Central memory CD8-positive, alpha-beta T cell (primary cell): ENCODE results near the gene PER2.

ENCODE experiments used
- ATAC-seq: fragments of 150-1000 bp; cut with Tn5 transposase; replicated peaks from 2 replicates; pipeline ENCODE4 v1.10.0; 2022; ENCODE audit warnings: mild to moderate bottlenecking, moderate FRiP score, moderate number of reproducible peaks; ENCODE audit not compliant: poor library complexity, severe bottlenecking; ENCODE audit errors: extremely low read depth
- DNase-seq, 2 donors: peaks; one replicate each; pipeline ENCODE4 v3.0.0; 2021; ENCODE audit warnings: low spot score in 2 of 2
- H3K27ac Mint-ChIP-seq: one replicate; pipeline ENCODE4 v1.8.0; 2022; ENCODE audit warnings: low read depth, mild to moderate bottlenecking, moderate library complexity, mixed read lengths
- H3K27me3 Mint-ChIP-seq: one replicate; pipeline ENCODE4 v1.8.0; 2022; ENCODE audit warnings: mixed read lengths
- H3K36me3 Mint-ChIP-seq: one replicate; pipeline ENCODE4 v1.8.0; 2022; ENCODE audit warnings: mild to moderate bottlenecking, moderate library complexity, mixed read lengths; ENCODE audit not compliant: insufficient read depth
- H3K4me1 Mint-ChIP-seq: one replicate; pipeline ENCODE4 v1.8.0; 2022; ENCODE audit warnings: mixed read lengths
- H3K4me3 Mint-ChIP-seq: one replicate; pipeline ENCODE4 v1.8.0; 2022; ENCODE audit warnings: mild to moderate bottlenecking, moderate library complexity, mixed read lengths
- H3K9me3 Mint-ChIP-seq: one replicate; pipeline ENCODE4 v1.8.0; 2022; ENCODE audit warnings: mixed read lengths

PER2 gene

DNA sequence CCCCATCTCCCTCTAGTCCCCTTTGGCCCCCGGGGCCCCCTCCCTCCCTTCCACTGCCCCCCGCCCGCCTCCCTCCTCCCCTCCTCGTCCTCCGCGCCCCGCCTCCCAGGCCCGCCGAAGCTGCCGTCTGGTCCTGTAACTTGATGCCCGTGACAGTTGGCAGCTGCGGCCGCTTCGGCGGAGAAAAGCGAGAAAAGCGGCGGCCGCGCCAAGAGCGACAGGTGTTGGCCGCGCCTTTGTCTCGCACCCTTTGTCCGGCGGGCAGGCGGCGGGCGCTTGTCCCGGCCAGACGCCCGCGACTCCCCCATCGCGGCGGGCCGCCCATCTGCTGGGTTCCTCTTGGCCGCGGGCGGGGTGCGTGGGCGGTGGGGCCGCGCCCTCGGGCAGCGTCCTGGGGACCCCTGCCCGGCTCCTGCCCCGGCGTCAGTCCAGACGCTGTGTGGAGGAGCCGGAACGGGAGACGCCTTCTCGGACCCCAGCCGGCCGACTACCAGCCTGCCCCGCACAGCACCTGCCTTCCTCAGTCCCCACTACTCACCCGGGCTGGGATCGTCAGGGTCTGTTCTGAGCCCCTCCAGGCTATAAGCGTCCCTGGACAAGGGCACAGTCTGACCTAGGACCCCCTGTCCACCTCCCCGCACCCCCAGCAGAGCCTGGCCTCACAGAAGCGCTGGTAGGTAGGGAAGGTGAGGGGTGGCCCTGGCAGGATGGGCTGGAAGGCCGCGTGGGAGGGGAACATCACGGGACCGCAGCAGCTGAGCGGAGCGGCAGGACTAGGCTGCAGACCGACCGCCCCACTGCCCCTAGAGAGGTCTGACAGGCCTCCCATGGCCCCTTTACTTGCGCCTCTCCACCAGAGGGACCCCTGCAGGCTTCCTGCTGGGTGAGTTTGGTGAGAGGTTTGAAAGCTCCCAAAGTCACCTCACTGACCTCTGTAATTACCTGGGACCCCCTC lies 47.4 kb downstream of the PER2 start:
- peak overlapping the region; percentile 87 for H3K4me3 Mint-ChIP-seq
- DNase-seq, result no peak
- ATAC-seq, result no peak
- peaks cover 8% of the 10 kb centered on the region for H3K27me3 Mint-ChIP-seq
- peaks cover 6% of the 10 kb centered on the region for H3K4me1 Mint-ChIP-seq
- peaks cover 7% of the 10 kb centered on the region for H3K36me3 Mint-ChIP-seq
- no peaks in the 10 kb centered on the region for H3K9me3 Mint-ChIP-seq
- H3K27ac Mint-ChIP-seq, result peak overlapping the region; percentile 93

GRCh38 chr2:238239863-238240756 lies 48.3 kb downstream of the PER2 start, which contains the start of gene HES6:
HES6 (minus strand) TSS chr2:238240038; CDS start chr2:238239905, 133 bp downstream.
- Mint-ChIP-seq H3K27ac (peak within 1 kb of the TSS; percentile 93), H3K27me3 (peaks cover 18% of the 10 kb centered on the region)

DNA sequence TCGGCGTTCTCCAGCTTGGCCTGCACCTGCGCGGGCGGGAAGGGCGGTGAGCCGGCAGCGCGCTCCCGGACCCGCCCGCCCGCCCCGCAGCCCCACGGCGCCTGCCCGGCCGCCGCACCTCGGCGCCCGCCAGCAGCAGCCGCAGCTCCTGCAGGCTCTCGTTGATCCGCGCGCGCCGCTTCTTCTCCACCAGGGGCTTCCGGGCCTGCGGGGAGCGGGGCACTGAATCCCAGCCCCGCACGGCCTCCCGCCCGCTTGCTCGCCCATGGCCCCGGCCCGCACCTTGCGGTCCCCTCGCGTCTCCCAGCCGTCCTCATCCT lies 48.9 kb downstream of the PER2 start:
- H3K9me3 Mint-ChIP-seq, result no peaks in the 10 kb centered on the region
- H3K4me3 Mint-ChIP-seq, result peak overlapping the region; percentile 87
- no peak for DNase-seq
- ATAC-seq, result peak; percentile 21
- peaks cover 6% of the 10 kb centered on the region for H3K4me1 Mint-ChIP-seq
- peaks cover 5% of the 10 kb centered on the region for H3K36me3 Mint-ChIP-seq
- peaks cover 22% of the 10 kb centered on the region for H3K27me3 Mint-ChIP-seq
- H3K27ac Mint-ChIP-seq, result no peak overlapping the region

More at GRCh38 chr2:238239863-238240756, 48.3 kb downstream of the PER2 start, which contains the start of gene HES6:
- DNase-seq (peak; percentile 42 to 53), ATAC-seq (peak; percentile 85)
- Mint-ChIP-seq H3K36me3 (peaks cover 7% of the 10 kb centered on the region), H3K9me3 (no peaks in the 10 kb centered on the region), H3K4me3 (peak within 1 kb of the TSS; percentile 87), H3K4me1 (peaks cover 6% of the 10 kb centered on the region)

DNA sequence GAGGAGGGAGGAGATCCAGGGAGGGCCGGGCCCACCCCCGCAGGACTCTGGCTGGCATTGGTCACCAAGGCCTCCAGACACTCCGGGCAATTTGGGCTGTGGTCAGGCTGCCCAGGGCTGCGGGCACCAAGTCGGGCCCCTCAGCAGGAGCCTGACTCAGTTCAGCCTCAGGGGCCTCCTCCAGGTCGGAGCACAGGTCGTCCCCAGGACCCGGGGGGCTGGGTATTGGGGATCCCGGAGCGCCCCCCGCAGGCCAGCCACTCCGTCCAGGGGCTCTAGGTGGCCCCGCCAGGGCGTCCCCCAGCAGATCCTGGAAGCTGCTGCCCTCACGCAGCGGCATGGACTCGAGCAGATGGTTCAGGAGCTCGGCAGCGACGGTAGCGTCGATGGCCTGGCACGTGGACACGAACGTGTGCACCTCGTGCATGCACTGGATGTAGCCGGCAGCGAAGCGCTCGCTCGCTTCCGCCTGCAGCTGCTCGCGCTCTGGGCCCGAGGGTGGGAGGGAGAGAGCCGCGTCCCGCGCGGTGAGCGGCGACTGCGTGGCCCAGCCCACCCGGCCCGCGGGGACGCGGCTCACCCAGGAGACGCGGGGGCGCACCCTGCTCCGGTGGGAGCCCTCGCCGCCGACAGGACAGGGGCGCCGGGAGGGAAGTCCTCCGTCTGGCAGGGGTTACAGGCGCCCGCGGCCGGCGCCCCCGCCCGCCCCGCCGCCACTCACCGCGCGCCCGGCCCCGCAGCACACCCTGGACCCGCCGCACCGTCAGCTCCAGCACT lies 49.5 kb downstream of the PER2 start:
- peak; percentile 40 for ATAC-seq
- H3K36me3 Mint-ChIP-seq, result peaks cover 4% of the 10 kb centered on the region
- H3K9me3 Mint-ChIP-seq, result no peaks in the 10 kb centered on the region
- peaks cover 22% of the 10 kb centered on the region for H3K27me3 Mint-ChIP-seq
- peak overlapping the region; percentile 38 for H3K4me3 Mint-ChIP-seq
- H3K4me1 Mint-ChIP-seq, result peaks cover 7% of the 10 kb centered on the region
- DNase-seq, result no peak
- H3K27ac Mint-ChIP-seq, result no peak overlapping the region

GRCh38 chr2:238238311-238238765 lies 50.1 kb downstream of the PER2 start:
- Mint-ChIP-seq H3K9me3 (no peaks in the 10 kb centered on the region), H3K27ac (no peak overlapping the region), H3K4me3 (no peak overlapping the region), H3K36me3 (peaks cover 3% of the 10 kb centered on the region), H3K4me1 (peaks cover 13% of the 10 kb centered on the region), H3K27me3 (peaks cover 22% of the 10 kb centered on the region)
- no peak for DNase-seq
- ATAC-seq, result no peak

DNA sequence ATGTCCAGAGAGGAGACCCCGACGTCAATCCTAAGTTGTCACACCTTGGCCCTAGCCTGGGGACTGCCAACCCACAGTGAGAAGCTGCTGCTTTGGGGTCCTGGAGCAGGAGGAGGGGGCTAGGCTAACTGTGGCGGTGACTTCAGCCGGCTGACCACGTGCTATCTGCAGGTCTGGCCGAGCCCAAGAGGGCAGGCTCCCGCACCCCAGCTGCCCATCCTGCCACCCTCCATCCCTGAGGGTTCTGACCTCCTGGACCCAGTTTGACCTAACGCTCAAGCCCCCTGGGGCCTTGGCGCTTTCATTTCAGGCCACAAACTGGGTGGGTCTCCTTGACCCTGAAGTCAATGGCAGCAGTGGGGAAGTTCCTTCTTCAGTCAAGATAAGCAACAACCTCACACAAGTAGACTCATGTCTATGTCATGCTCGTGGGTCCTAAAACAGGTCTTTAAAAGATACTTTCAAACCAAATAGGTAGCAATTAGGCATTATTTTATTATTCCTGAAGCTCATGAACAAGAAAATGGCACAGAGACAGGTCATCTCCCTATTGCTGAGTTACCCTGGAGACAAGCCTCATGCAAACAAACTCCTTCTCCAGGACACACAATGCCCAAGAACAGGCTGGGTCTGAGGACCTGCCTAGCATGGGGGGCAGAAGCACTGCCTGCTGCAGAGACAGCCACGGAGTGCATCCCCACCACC lies 50.8 kb downstream of the PER2 start:
- DNase-seq, result no peak
- Mint-ChIP-seq H3K4me3 (no peak overlapping the region), H3K27me3 (peaks cover 22% of the 10 kb centered on the region), H3K36me3 (peaks cover 3% of the 10 kb centered on the region), H3K9me3 (no peaks in the 10 kb centered on the region), H3K27ac (no peak overlapping the region), H3K4me1 (peaks cover 13% of the 10 kb centered on the region)
- no peak for ATAC-seq

DNA sequence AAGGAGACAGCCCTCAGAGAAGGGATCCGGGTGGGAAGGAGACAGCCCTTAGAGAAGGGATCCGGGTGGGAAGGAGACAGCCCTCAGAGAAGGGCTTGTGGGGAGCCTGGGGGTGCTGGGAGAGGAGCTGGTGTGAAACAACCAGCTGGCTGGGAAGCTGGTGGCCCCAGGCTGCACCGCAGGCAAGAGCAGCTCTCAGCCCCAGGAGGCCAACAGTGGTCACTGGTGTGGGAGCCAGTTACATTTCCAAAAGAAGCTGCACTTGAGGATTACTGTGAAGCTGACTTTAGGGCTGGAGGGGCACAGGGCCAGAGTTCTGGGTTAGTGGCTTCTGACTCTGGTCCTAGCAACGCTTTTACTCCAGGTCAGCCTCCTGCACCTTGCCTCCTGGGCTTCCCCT lies 51.8 kb downstream of the PER2 start:
- Mint-ChIP-seq H3K9me3 (no peaks in the 10 kb centered on the region), H3K27me3 (peaks cover 32% of the 10 kb centered on the region), H3K4me1 (peaks cover 14% of the 10 kb centered on the region), H3K36me3 (peaks cover under 1% of the 10 kb centered on the region), H3K4me3 (no peak overlapping the region), H3K27ac (no peak overlapping the region)
- DNase-seq (no peak), ATAC-seq (no peak)

GRCh38 chr2:238235856-238236255 lies 52.6 kb downstream of the PER2 start:
- DNase-seq (no peak), ATAC-seq (no peak)
- Mint-ChIP-seq H3K36me3 (no peaks in the 10 kb centered on the region), H3K27me3 (peaks cover 32% of the 10 kb centered on the region), H3K9me3 (no peaks in the 10 kb centered on the region), H3K4me1 (peaks cover 20% of the 10 kb centered on the region), H3K27ac (no peak overlapping the region), H3K4me3 (no peak overlapping the region)

- H3K9me3 Mint-ChIP-seq, result no peaks in the 10 kb centered on the region
- no peak overlapping the region for H3K4me3 Mint-ChIP-seq
- H3K27me3 Mint-ChIP-seq, result peaks cover 32% of the 10 kb centered on the region
- DNase-seq, result no peak
- no peaks in the 10 kb centered on the region for H3K36me3 Mint-ChIP-seq
- no peak for ATAC-seq
- H3K4me1 Mint-ChIP-seq, result peaks cover 23% of the 10 kb centered on the region
- H3K27ac Mint-ChIP-seq, result no peak overlapping the region
Observed at GRCh38 chr2:238235331-238235732, 53.1 kb downstream of the PER2 start.

DNA sequence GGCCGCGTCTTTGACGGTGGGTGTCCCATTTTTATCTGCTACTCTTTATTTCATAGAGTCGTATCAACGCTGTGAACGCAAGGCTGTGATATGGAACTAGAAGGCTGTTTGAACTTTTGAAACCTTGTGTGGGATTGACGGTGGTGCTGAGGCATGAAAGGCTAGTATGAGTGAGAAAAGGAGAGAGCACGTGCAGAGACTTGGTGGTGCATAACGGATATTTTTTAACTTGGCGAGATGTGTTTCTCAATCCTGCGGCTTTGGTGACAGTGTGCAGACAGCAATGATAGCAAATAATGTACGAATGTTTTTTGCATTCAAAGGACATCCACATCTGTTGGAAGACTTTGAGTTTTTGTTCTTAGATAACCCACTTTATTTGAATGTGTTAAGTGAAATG lies 54.8 kb downstream of the PER2 start:
- H3K36me3 Mint-ChIP-seq, result no peaks in the 10 kb centered on the region
- peaks cover 32% of the 10 kb centered on the region for H3K27me3 Mint-ChIP-seq
- no peak for DNase-seq
- no peak overlapping the region for H3K27ac Mint-ChIP-seq
- no peak for ATAC-seq
- peaks cover 20% of the 10 kb centered on the region for H3K4me1 Mint-ChIP-seq
- peak overlapping the region; percentile 28 for H3K4me3 Mint-ChIP-seq
- H3K9me3 Mint-ChIP-seq, result no peaks in the 10 kb centered on the region

DNA sequence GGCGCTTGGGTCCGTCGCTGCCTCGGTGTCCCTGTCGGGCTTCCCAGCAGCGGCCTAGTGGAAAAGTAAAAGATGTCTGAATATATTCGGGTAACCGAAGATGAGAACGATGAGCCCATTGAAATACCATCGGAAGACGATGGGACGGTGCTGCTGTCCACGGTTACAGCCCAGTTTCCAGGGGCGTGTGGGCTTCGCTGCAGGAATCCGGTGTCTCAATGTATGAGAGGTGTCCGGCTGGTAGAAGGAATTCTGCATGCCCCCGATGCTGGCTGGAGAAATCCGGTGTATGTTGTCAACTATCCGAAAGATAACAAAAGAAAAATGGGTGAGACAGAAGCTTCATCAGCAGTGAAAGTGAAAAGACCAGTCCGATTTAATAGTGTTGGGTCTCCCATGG lies 56.6 kb downstream of the PER2 start:
- Mint-ChIP-seq H3K9me3 (no peaks in the 10 kb centered on the region), H3K36me3 (no peaks in the 10 kb centered on the region), H3K27me3 (peaks cover 31% of the 10 kb centered on the region), H3K4me1 (peaks cover 20% of the 10 kb centered on the region), H3K27ac (no peak overlapping the region), H3K4me3 (peak overlapping the region; percentile 37)
- no peak for ATAC-seq
- DNase-seq, result no peak
